NCI-H1930 (cell line): Measurements from ENCODE around the gene NHSL2.

Experiments used
- DNase-seq, 2 experiments: peaks; one replicate each; lab custom pipeline; 2025; lab: John Stamatoyannopoulos, UW

Gene NHSL2

GRCh38 chrX:72019487-72019886 lies 108.8 kb downstream of the NHSL2 start:
- no peak for DNase-seq

GRCh38 chrX:72020204-72020603 lies 109.6 kb downstream of the NHSL2 start:
- DNase-seq = no peak

- DNase-seq = no peak
Observed at GRCh38 chrX:72020788-72021187, 110.1 kb downstream of the NHSL2 start.

GRCh38 chrX:72021975-72022374 lies 111.3 kb downstream of the NHSL2 start:
- DNase-seq = no peak

GRCh38 chrX:72023071-72023470 lies 112.4 kb downstream of the NHSL2 start:
- DNase-seq = no peak

- DNase-seq = no peak
Observed at GRCh38 chrX:72025236-72025770, 114.7 kb downstream of the NHSL2 start.

GRCh38 chrX:72026341-72027023 lies 115.8 kb downstream of the NHSL2 start:
- DNase-seq = no peak

- no peak for DNase-seq
Observed at GRCh38 chrX:72027024-72027913, 116.6 kb downstream of the NHSL2 start.

GRCh38 chrX:72027914-72028307 lies 117.3 kb downstream of the NHSL2 start:
- no peak for DNase-seq

- DNase-seq = no peak
Observed at GRCh38 chrX:72028701-72029470, 118.2 kb downstream of the NHSL2 start.

- no peak for DNase-seq
Observed at GRCh38 chrX:72029483-72030411, 119.1 kb downstream of the NHSL2 start.

GRCh38 chrX:72030431-72030830 lies 119.8 kb downstream of the NHSL2 start:
- no peak for DNase-seq

GRCh38 chrX:72031118-72031517 lies 120.5 kb downstream of the NHSL2 start:
- no peak for DNase-seq

- DNase-seq = no peak
Observed at GRCh38 chrX:72031634-72032033, 121.0 kb downstream of the NHSL2 start.

GRCh38 chrX:72037601-72038000 lies 127.0 kb downstream of the NHSL2 start:
- no peak for DNase-seq

- DNase-seq = no peak
Observed at GRCh38 chrX:72038016-72038415, 127.4 kb downstream of the NHSL2 start.

GRCh38 chrX:72038868-72039267 lies 128.2 kb downstream of the NHSL2 start:
- no peak for DNase-seq

- no peak for DNase-seq
Observed at GRCh38 chrX:72040506-72040905, 129.9 kb downstream of the NHSL2 start.

- DNase-seq = no peak
Observed at GRCh38 chrX:72041176-72041575, 130.5 kb downstream of the NHSL2 start.

GRCh38 chrX:72041871-72042851 lies 131.5 kb downstream of the NHSL2 start:
- no peak for DNase-seq
